Right ventricle myocardium inferior (tissue), 1 donor: ENCODE data around the gene FNBP1L. TPM values are rescaled to one million over a fixed set of nuclear protein-coding genes. Genes with fewer than 3 reads are reported as not detected.

Source experiments
- ATAC-seq: fragments of 200-7000 bp; cut with Tn5 transposase; one replicate; pipeline ENCODE4 v1.9.1; 2020; ENCODE audit warnings: mild to moderate bottlenecking, moderate library complexity
- DNase-seq: peaks from one replicate; pipeline ENCODE4 v3.0.0; 2021; ENCODE audit errors: missing footprints
- intact Hi-C: fragments of 100-400 bp; cut with DNase I; formaldehyde crosslinking; loops from one replicate; pipeline ENCODE4 v1.11.0; 2022
- total RNA-seq: library from RNA; stranded (reverse); fragmentation: NEBNext Ultra II Directional; extraction: Animal tissue kit (Norgen Biotek cat#: 25700); gene quantifications from one replicate; pipeline ENCODE4 v1.2.1, GENCODE V29; 2021
- donor health status: DM: no; HTN: yes; CAD: no; lungs with severe emphysema.

The FNBP1L gene
- total RNA-seq, 1 donor from 2014 or later = 24.8 TPM

DNA sequence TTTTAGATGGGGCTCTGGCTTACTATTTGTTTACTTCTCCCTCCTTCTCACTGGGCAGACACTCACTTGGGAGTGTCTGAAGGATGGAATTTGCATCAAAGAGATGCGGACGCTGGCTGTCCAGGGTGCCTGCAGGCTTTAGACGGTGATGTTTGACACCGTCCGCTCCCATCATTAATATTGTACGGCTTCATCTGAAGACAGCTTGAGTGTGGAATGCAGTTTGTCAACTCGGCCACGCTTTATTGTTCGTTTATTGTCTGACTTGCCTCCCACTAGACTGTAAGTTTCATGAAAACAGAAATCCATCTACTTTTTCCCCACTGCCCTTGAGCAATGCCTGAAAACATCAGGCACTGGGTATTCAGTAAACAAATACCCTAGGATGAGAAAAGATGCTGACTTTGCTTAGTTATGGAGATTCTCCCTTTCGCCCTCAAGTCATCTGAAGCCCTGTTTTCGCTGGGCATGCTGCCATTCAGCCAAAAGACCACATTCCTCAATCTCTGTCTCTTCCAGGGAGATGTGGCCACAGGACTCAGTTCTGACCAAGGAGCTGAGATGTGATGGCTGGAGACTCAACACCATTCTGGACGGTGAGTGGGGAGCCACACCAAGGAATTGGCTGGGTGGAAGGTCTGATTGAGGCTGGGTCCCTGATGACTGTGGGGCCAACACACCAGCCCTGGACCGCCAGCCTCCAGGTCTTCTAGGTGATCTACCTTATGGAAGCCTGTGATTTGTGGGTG lies 146.1 kb downstream of the FNBP1L start:
- ATAC-seq = no peak
- no peak for DNase-seq
- intact Hi-C loops = no loop called here

DNA sequence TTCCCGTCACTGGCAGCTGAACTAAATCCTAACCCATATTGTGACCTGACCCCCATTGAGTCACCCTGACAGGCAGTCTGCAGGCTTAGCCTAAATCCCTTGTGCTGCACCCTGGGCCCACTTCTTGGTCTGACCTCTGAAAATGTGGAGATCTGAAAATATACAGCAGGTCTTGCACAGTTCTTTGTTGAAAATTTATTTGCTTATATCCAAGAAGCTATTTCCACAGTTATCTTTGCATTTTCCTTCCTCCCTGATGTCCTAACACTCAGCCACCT lies 146.6 kb downstream of the FNBP1L start:
- no peak for DNase-seq
- intact Hi-C loops = no loop called here
- ATAC-seq = no peak

DNA sequence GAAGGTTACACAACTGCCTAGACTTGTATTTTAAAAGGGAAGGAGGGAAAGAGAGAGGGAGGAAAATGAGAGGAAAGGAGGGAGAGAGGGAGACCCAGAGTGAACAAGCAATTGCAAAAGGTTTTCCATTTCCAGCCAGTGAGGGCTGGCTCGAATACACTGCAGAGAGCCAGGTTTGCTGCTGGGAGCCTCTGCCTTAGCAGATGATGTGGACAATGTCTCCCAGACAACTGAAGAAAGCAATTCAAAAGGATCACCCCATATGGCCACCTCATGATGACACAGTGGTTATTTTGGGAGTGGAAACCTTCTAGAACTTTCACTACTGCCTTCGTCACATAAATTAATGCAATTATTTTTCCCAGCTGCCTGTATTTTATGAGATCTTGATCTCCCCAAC lies 147.3 kb downstream of the FNBP1L start:
- intact Hi-C loops = no loop called here
- DNase-seq (no peak), ATAC-seq (no peak)

DNA sequence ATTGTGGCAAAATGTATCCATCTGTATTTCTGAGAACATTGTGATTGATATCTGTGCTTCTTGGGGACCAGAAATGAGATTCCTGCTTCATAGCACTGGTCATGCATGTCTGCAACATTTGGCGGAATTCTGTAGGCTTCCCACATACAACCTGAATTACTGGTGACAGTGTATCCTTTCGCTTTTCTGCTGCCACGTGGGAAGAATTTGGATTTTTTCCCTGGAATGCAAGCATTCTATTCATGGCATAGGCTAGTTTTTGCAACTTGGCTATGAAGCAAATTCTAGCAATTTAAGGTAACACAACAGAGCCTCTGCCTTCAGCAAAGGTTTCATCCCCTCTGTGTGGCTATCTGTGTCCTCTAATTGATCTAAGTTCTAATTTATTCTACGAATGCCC lies 147.8 kb downstream of the FNBP1L start:
- no peak for ATAC-seq
- intact Hi-C loops = no loop called here
- no peak for DNase-seq

DNA sequence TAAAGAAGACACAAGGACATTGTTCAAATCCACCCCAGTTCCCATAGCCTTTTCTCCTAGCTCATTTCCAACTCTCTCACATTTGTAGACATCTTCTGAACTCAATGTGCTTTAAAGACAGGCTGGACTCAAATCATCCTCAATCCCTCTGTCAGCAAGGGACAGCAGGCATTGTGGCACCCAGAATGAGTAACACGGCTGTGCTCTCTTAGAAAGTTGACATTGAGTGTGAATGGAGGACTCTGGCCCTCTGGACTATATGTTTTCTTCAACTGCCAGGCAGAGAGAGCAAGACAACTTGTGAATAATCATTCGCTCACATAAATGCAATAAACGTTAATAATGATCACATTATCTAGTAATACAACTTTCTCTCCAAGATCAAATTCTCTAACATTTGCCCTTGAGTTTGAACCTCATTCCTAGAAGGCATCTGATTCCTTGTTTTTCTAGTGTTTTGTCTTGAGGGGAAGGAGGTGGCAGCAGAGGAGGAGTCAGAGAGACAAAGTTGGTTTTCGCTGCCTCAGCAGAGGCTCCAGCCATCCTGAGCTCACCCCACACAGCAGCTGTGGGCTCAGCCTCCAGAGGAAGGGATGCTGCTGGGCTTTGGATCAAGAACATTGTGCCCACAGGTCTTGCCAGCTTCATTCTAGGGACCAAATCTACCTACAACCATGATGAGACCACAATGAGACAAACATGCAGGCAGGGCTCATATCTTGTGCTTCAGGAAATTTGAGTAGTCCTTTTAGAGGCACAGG lies 148.6 kb downstream of the FNBP1L start:
- no peak for DNase-seq
- ATAC-seq = no peak
- intact Hi-C loops = no loop called here

DNA sequence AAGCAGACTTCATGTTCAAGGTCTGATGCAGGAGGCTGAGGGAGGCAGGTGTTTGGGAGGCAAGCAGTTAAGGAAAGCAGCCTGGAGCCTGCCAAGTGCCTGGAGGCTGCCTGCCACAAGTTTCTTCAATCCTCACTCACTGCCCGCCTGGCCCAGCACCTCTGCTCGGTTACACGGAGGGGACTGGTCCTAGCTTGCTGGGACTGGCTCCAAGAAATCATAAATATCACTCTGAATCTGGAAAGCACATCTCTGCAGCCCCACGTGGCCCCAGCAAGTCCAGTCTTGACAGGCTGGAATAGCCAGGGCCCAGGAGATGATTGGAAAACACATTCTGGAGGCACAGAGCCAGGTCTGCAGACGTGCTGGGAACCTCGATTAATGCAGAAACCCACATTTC lies 149.8 kb downstream of the FNBP1L start:
- ATAC-seq = peak; percentile 71
- DNase-seq = no peak
- intact Hi-C loops = no loop called here

- DNase-seq = no peak
- intact Hi-C loops = no loop called here
- ATAC-seq = no peak
Measured at GRCh38 chr1:93598396-93598795, 150.5 kb downstream of the FNBP1L start.

- ATAC-seq = no peak
- no peak for DNase-seq
- intact Hi-C loops = no loop called here
Measured at GRCh38 chr1:93598861-93599439, 151.0 kb downstream of the FNBP1L start.

DNA sequence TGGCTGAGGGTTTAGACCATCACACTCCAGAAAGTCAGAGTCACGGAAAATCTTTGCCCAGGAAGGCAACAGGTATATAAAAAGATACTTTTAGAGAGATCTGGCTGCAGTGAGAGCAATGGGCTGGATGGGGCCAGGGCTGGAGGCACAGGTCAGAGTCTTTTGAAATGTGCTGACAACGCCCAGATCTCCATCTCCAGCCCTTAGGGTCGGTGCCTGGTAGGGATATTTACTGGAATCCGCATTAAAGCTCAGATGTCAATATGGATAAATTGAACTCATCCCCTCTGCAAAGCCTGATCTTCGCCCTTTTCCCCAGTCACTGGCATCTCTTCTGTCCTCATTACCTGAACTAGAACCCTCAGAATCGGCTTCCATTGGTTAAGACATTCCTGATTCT lies 151.6 kb downstream of the FNBP1L start:
- no peak for ATAC-seq
- intact Hi-C loops = no loop called here
- DNase-seq = no peak

DNA sequence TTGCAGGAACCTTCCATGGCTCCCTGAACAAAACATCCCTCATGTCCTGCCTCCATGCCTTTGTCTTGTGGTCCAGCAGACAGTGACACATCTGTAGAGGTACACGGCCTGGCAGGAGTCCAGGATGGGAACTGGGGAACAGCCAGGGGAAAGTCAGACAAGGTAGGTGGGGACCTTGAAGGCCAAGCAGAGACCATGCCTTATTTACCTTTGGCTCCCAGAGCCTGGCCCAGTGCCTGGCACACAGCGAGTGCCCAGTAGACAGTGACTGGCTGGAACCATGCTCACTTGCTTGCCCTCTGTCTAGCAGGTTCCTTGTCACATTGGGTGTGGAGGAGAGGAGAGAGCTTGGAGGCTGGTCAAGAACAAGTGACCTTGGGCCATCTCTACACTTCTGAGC lies 152.7 kb downstream of the FNBP1L start:
- intact Hi-C loops = no loop called here
- DNase-seq = no peak
- ATAC-seq = peak; percentile 17

GRCh38 chr1:93601686-93602085 lies 153.8 kb downstream of the FNBP1L start:
- intact Hi-C loops = no loop called here
- DNase-seq (no peak), ATAC-seq (no peak)

- ATAC-seq (no peak), DNase-seq (no peak)
- intact Hi-C loops = no loop called here
Measured at GRCh38 chr1:93602101-93602500, 154.2 kb downstream of the FNBP1L start.

GRCh38 chr1:93603106-93603505 lies 155.2 kb downstream of the FNBP1L start:
- no peak for DNase-seq
- intact Hi-C loops = no loop called here
- no peak for ATAC-seq

GRCh38 chr1:93603601-93604000 lies 155.7 kb downstream of the FNBP1L start:
- ATAC-seq (no peak), DNase-seq (no peak)
- intact Hi-C loops = no loop called here

Other genes with a start within 250 kb of the FNBP1L start
- gene DR1, start 102.2 kb upstream of the FNBP1L start, total RNA-seq = 37.1 TPM
- gene BCAR3, start 233.7 kb downstream of the FNBP1L start, total RNA-seq = 17.8 TPM